ENCODE data around the gene WFDC1. TPM values are rescaled to one million over a fixed set of nuclear protein-coding genes. Genes with fewer than 3 reads are reported as not detected.

WFDC1 gene
- total RNA-seq, 2 donors from 2014 or later = 0.15 TPM; not detected in 1

DNA sequence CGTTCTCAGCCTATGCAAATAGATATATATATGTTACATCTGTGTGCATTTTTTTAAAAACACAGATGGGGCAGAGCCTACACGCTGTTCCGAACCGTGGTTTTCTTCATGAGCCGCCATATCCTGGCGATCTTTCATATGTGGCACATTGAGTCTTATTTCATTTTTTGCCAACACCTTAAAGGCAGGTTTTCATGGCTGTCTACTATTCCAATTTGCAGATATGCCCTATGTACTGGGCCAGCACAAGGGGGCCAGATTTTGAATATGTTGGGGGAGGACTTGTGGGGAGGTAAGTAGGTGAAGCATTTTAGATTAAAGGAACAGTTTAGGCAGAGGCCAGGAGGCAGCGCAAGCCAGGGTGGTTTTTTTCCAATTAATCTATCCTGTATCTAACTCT, 16.0 kb downstream of the WFDC1 start:
- Mint-ChIP-seq H3K9me3 (no peaks in the 10 kb centered on the region), H3K4me3 (no peak overlapping the region), H3K4me1 (peaks cover 8% of the 10 kb centered on the region), H3K36me3 (ENCODE audit: low read depth) (no peaks in the 10 kb centered on the region), H3K27ac (no peak overlapping the region), H3K27me3 (ENCODE audit: insufficient read depth) (peaks cover 25% of the 10 kb centered on the region)
- no peak overlapping the region for H3K9ac ChIP-seq (ENCODE audit: extremely low read depth, low read length, poor library complexity, severe bottlenecking)
- WGBS, 2 experiments (ENCODE audit: insufficient coverage in 1 of 2, insufficient read length in 1 of 2) = 90 to 92% methylated on average over 6 of the region's 7 CpGs
- no peak for DNase-seq
- H3K36me3 ChIP-seq (ENCODE audit: control insufficient read depth, insufficient read depth, low read length) = no peaks in the 10 kb centered on the region
- H3K27ac ChIP-seq (ENCODE audit: low read depth, low read length) = no peak overlapping the region
- peaks cover 6% of the 10 kb centered on the region for H3K4me1 ChIP-seq (ENCODE audit: control insufficient read depth, insufficient read depth, low read length)
- H3K27me3 ChIP-seq (ENCODE audit: control insufficient read depth, insufficient read depth, low read length, poor library complexity, severe bottlenecking) = peaks cover 7% of the 10 kb centered on the region
- TF ChIP-seq, protein P1, sequence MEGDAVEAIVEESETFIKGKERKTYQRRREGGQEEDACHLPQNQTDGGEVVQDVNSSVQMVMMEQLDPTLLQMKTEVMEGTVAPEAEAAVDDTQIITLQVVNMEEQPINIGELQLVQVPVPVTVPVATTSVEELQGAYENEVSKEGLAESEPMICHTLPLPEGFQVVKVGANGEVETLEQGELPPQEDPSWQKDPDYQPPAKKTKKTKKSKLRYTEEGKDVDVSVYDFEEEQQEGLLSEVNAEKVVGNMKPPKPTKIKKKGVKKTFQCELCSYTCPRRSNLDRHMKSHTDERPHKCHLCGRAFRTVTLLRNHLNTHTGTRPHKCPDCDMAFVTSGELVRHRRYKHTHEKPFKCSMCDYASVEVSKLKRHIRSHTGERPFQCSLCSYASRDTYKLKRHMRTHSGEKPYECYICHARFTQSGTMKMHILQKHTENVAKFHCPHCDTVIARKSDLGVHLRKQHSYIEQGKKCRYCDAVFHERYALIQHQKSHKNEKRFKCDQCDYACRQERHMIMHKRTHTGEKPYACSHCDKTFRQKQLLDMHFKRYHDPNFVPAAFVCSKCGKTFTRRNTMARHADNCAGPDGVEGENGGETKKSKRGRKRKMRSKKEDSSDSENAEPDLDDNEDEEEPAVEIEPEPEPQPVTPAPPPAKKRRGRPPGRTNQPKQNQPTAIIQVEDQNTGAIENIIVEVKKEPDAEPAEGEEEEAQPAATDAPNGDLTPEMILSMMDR (conservative IDR thresholded peaks at IDR 0.05) = no peak
- H3K4me3 ChIP-seq (ENCODE audit: low read length) = no peak overlapping the region
- no peaks in the 10 kb centered on the region for H3K9me3 ChIP-seq (ENCODE audit: control insufficient read depth, low read length)

DNA sequence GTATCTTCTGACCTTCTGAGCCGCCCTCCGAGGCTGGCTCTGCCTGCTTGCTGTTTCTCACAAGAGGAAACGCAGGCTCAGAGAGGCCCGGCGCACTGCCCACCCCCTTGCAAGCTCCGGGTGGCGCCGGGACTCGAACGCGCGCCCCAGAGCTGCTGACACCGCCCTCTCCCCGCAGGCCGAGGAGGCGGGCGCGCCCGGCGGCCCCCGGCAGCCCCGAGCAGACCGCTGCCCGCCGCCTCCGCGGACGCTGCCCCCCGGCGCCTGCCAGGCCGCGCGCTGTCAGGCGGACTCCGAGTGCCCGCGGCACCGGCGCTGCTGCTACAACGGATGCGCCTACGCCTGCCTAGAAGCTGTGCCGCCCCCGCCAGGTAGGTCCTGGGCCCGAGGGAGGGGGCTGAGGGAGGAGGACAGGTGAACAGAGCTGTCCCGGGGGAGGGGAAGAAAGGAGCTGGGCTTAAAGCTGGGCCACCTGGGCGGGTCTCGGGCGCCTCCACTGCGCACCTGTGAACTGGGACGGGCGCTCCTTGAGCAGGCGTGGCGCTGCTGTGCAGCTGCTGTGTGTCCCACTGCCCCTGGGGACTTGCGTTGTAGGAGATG, 18.2 kb downstream of the WFDC1 start:
- TF ChIP-seq, protein P1 (conservative IDR thresholded peaks at IDR 0.05) = peak; percentile 35
- Mint-ChIP-seq H3K9me3 (peaks cover 5% of the 10 kb centered on the region), H3K27ac (no peak overlapping the region), H3K4me1 (peaks cover 12% of the 10 kb centered on the region), H3K4me3 (peak overlapping the region; percentile 46), H3K27me3 (ENCODE audit: insufficient read depth) (peaks cover 25% of the 10 kb centered on the region), H3K36me3 (ENCODE audit: low read depth) (no peaks in the 10 kb centered on the region)
- peak; percentile 91 for DNase-seq
- Histone ChIP-seq H3K27ac (ENCODE audit: low read depth, low read length) (no peak overlapping the region), H3K36me3 (ENCODE audit: control insufficient read depth, insufficient read depth, low read length) (no peaks in the 10 kb centered on the region), H3K9ac (ENCODE audit: extremely low read depth, low read length, poor library complexity, severe bottlenecking) (no peak overlapping the region), H3K4me1 (ENCODE audit: control insufficient read depth, insufficient read depth, low read length) (peaks cover 6% of the 10 kb centered on the region), H3K9me3 (ENCODE audit: control insufficient read depth, low read length) (peaks cover 2% of the 10 kb centered on the region), H3K27me3 (ENCODE audit: control insufficient read depth, insufficient read depth, low read length, poor library complexity, severe bottlenecking) (peaks cover 7% of the 10 kb centered on the region), H3K4me3 (ENCODE audit: low read length) (no peak overlapping the region)
- 64 to 66% methylated on average over 28 to 55 of the region's 55 CpGs for WGBS, 2 experiments (ENCODE audit: insufficient coverage in 1 of 2, insufficient read length in 1 of 2)

DNA sequence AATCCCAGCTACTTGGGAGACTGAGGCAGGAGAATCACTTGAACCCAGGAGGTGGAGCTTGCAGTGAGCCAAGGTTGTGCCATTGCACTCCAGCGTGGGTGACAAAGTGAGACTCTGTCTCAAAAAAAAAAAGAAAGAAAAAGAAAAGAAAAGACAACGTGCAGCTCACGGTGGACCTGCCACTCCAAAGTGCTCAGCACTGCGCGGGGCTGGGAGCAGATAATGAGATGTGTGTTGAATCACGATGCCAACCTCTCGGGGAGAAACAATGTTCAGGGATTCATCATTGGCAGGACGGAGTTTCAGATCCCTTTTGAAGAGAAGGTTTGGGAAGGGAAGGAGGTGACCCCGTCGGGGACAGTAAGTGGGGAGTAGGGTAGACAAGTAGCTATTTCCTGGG, 19.2 kb downstream of the WFDC1 start:
- H3K4me1 Mint-ChIP-seq = peaks cover 12% of the 10 kb centered on the region

More for the DNA sequence above, 19.2 kb downstream of the WFDC1 start:
- Mint-ChIP-seq H3K4me3 (no peak overlapping the region), H3K36me3 (ENCODE audit: low read depth) (no peaks in the 10 kb centered on the region), H3K27me3 (ENCODE audit: insufficient read depth) (peaks cover 22% of the 10 kb centered on the region), H3K27ac (no peak overlapping the region), H3K9me3 (peaks cover 7% of the 10 kb centered on the region)
- TF ChIP-seq, protein P1 (conservative IDR thresholded peaks at IDR 0.05) = no peak
- no peak for DNase-seq
- WGBS, 2 experiments (ENCODE audit: insufficient coverage in 1 of 2, insufficient read length in 1 of 2) = 82 to 87% methylated on average over 10 of the region's 10 CpGs
- Histone ChIP-seq H3K9me3 (ENCODE audit: control insufficient read depth, low read length) (peaks cover 4% of the 10 kb centered on the region), H3K4me3 (ENCODE audit: low read length) (no peak overlapping the region), H3K9ac (ENCODE audit: extremely low read depth, low read length, poor library complexity, severe bottlenecking) (no peak overlapping the region), H3K4me1 (ENCODE audit: control insufficient read depth, insufficient read depth, low read length) (peaks cover 6% of the 10 kb centered on the region), H3K36me3 (ENCODE audit: control insufficient read depth, insufficient read depth, low read length) (no peaks in the 10 kb centered on the region), H3K27ac (ENCODE audit: low read depth, low read length) (no peak overlapping the region), H3K27me3 (ENCODE audit: control insufficient read depth, insufficient read depth, low read length, poor library complexity, severe bottlenecking) (peaks cover 7% of the 10 kb centered on the region)

Data from endodermal cell (in vitro differentiated cells).